Liver (tissue), 9 donors: Measurements from ENCODE around the gene UNC79. TPM values are rescaled to one million over a fixed set of nuclear protein-coding genes. Genes with fewer than 3 reads are reported as not detected.

Experiments
- DNase-seq: peaks from one replicate; pipeline ENCODE4 v3.0.0-alpha.2; 2017; ENCODE audit warnings: low spot score
- H3K27ac ChIP-seq, 2 donors: one replicate each; pipeline ENCODE4 v1.7.0; 2013; ENCODE audit warnings: inconsistent platforms in 2 of 2, low read length in 2 of 2, control low read depth in 1 of 2, low read depth in 1 of 2, mild to moderate bottlenecking in 1 of 2
- H3K27me3 ChIP-seq, 4 donors: one replicate each; pipeline versions ENCODE4 v1.6.1 to v1.7.0; 2013; ENCODE audit warnings: low read length in 3 of 4, inconsistent platforms in 1 of 4, mild to moderate bottlenecking in 1 of 4, moderate library complexity in 1 of 4; ENCODE audit not compliant: control insufficient read depth in 4 of 4, insufficient read depth in 4 of 4
- H3K36me3 ChIP-seq, 4 donors: one replicate each; pipeline versions ENCODE4 v1.6.1 to v1.7.0; 2013; ENCODE audit warnings: low read length in 3 of 4, mild to moderate bottlenecking in 3 of 4, low read depth in 1 of 4, moderate library complexity in 1 of 4; ENCODE audit not compliant: control insufficient read depth in 4 of 4, insufficient read depth in 3 of 4
- H3K4me1 ChIP-seq, 4 donors: one replicate each; pipeline versions ENCODE4 v1.6.1 to v1.7.0; 2013; ENCODE audit warnings: low read length in 3 of 4, mild to moderate bottlenecking in 3 of 4, moderate library complexity in 1 of 4; ENCODE audit not compliant: control insufficient read depth in 4 of 4, insufficient read depth in 4 of 4
- H3K4me3 ChIP-seq, 3 donors: one replicate each; pipeline versions ENCODE4 v1.6.1 to v1.7.0; 2013; ENCODE audit warnings: low read length in 3 of 3, control low read depth in 1 of 3, low read depth in 1 of 3, mild to moderate bottlenecking in 1 of 3
- H3K9ac ChIP-seq, 2 donors: one replicate each; pipeline ENCODE4 v1.7.0; 2013; ENCODE audit warnings: low read length in 2 of 2, mild to moderate bottlenecking in 2 of 2, moderate library complexity in 2 of 2, control low read depth in 1 of 2, low read depth in 1 of 2
- H3K9me3 ChIP-seq, 4 donors: one replicate each; pipeline versions ENCODE4 v1.6.1 to v1.7.0; 2013; ENCODE audit warnings: low read length in 3 of 4; ENCODE audit not compliant: control insufficient read depth in 4 of 4
- EGR1 ChIP-seq, 2 donors: IDR thresholded peaks; 2 replicates each; pipeline ENCODE4 v1.6.1; 2016 to 2018; ENCODE audit warnings: antibody characterized with exemption in 2 of 2, low read depth in 2 of 2
- FOXA2 ChIP-seq: IDR thresholded peaks from 2 replicates; pipeline ENCODE4 v1.6.1; 2016; ENCODE audit warnings: antibody characterized with exemption
- GABPA ChIP-seq, 2 donors: IDR thresholded peaks in 1 of 2; conservative IDR thresholded peaks in 1 of 2; 2 replicates each; pipeline ENCODE4 v1.6.1; 2016; ENCODE audit warnings: antibody characterized with exemption in 2 of 2, mild to moderate bottlenecking in 1 of 2, moderate library complexity in 1 of 2
- HNF4A ChIP-seq, 2 donors: conservative IDR thresholded peaks; 2 replicates each; pipeline ENCODE4 v1.6.1; 2016; ENCODE audit warnings: antibody characterized with exemption in 2 of 2, mild to moderate bottlenecking in 2 of 2
- HNF4G ChIP-seq: IDR thresholded peaks from 2 replicates; pipeline ENCODE4 v1.6.1; 2016; ENCODE audit warnings: antibody characterized with exemption
- JUND ChIP-seq, 2 donors: IDR thresholded peaks; 2 replicates each; pipeline ENCODE4 v1.6.1; 2016; ENCODE audit warnings: antibody characterized with exemption in 2 of 2
- RAD21 ChIP-seq, 2 donors: IDR thresholded peaks; 2 replicates each; pipeline ENCODE4 v1.6.1; 2016; ENCODE audit warnings: antibody characterized with exemption in 2 of 2, mild to moderate bottlenecking in 2 of 2
- RXRA ChIP-seq, 2 donors: IDR thresholded peaks; 2 replicates each; pipeline ENCODE4 v1.6.1; 2017 to 2018; ENCODE audit warnings: antibody characterized with exemption in 2 of 2, mild to moderate bottlenecking in 1 of 2
- SP1 ChIP-seq: IDR thresholded peaks from 2 replicates; pipeline ENCODE4 v1.6.1; 2018; ENCODE audit warnings: antibody characterized with exemption, mild to moderate bottlenecking
- TAF1 ChIP-seq: conservative IDR thresholded peaks from 2 replicates; pipeline ENCODE4 v1.6.1; 2016; ENCODE audit warnings: antibody characterized with exemption, mild to moderate bottlenecking
- WGBS: extraction: QIAGEN DNeasy Blood & Tissue Kit; methylation state at CpG from one replicate; pipeline ENCODE4 v1.1.7; 2013; 5-methylcytosine and 5-hydroxymethylcytosine counted together
- polyA plus RNA-seq, 2 donors: library from polyadenylated mRNA; stranded (reverse) in 1 of 2; unstranded in 1 of 2; fragments of 200-250 nt in 1 of 2; fragments of >200 nt in 1 of 2; fragmentation: Nextera tagmentation in 1 of 2; extraction: Ambion mirVana in 1 of 2; gene quantifications; one replicate each; pipeline versions ENCODE4 v1.2.1 to v1.2.3, GENCODE V29; 2013 to 2015
- total RNA-seq, 2 donors: library from RNA; depleted of rRNA; stranded (reverse); fragments of >200 nt; gene quantifications; one replicate each; pipeline ENCODE4 v1.2.3, GENCODE V29; 2014
- TF ChIP-seq, protein P1 (sequence below): IDR thresholded peaks from 2 replicates; pipeline ENCODE4 v1.6.1; 2016; ENCODE audit warnings: antibody characterized with exemption
- TF ChIP-seq, protein P2 (sequence below): IDR thresholded peaks from 2 replicates; pipeline ENCODE4 v1.6.1; 2016; ENCODE audit warnings: antibody characterized with exemption
- TF ChIP-seq, protein P3 (sequence below): IDR thresholded peaks from 2 replicates; pipeline ENCODE4 v1.6.1; 2016; ENCODE audit warnings: antibody characterized with exemption, mild to moderate bottlenecking
- TF ChIP-seq, protein P4 (sequence below): IDR thresholded peaks from 2 replicates; pipeline ENCODE4 v1.6.1; 2016; ENCODE audit warnings: antibody characterized with exemption
- donor health status: healthy.
- donor health status: healthy.
- donor health status: healthy.
- donor health status: healthy.
- donor health status: healthy.

The UNC79 gene
- total and polyA plus RNA-seq, 4 donors: 0.01 to 0.08 (median 0.05) TPM; not detected in 1

DNA sequence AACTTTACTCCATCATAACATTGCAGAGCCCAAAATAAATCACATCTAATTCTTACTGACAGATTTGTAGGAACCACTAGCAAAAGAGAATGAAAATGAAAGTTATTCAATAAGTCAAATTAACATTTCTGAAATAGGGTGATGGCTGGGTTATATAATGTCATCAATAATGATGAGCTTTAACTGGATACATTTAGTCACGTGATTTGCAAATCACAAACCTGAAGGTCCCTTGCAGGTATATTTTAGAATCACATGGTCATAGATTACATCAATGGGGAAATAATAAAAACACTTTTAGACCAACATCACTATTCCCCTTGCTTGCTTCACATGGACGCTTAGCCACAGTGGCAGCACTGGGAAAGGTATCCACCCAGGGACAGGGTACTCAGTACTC lies 270.8 kb downstream of the UNC79 start:
- H3K4me3 ChIP-seq: no peak overlapping the region
- H3K4me1 ChIP-seq: no peaks in the 10 kb centered on the region
- H3K36me3 ChIP-seq: no peaks in the 10 kb centered on the region
- peaks cover 0 to 4% (median 0%) of the 10 kb centered on the region in 4 donors for H3K9me3 ChIP-seq
- WGBS: 83% methylated on average over 2 of the region's 2 CpGs
- TF ChIP-seq TAF1: no peak
- no peak for DNase-seq
- no peak overlapping the region for H3K27ac ChIP-seq
- no peaks in the 10 kb centered on the region for H3K27me3 ChIP-seq
- no peak overlapping the region for H3K9ac ChIP-seq

DNA sequence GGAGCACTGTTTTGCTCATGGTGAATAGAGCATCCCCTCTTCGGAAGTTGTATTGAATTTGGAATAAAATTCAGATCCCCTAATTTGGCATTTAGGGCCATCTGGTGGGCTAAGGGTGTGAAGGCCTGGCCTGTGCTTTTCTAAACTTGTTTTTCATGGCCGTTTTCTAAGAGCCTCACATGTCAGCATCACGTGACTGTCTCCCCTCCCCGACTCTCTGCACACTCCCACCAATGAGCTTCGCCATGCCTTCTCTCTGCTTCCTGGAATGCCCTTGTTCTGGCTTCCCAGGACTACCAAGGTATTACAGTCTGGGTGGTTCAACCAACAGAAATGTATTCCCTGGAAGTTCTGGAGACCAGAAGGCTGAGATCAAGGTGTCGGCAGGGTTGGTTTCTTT lies 272.2 kb downstream of the UNC79 start:
- H3K27me3 ChIP-seq: no peaks in the 10 kb centered on the region
- no peaks in the 10 kb centered on the region for H3K4me1 ChIP-seq
- H3K27ac ChIP-seq: no peak overlapping the region
- H3K9ac ChIP-seq: no peak overlapping the region
- 76% methylated on average over 6 of the region's 6 CpGs for WGBS
- no peak for TF ChIP-seq EGR1 (IDR thresholded peaks at IDR 0.05; ENCODE audit: low read depth in 2 of 2)
- no peak for TF ChIP-seq RXRA (IDR thresholded peaks at IDR 0.05)
- no peak for TF ChIP-seq RAD21 (IDR thresholded peaks at IDR 0.05)
- no peak for TF ChIP-seq JUND (IDR thresholded peaks at IDR 0.05)
- TF ChIP-seq, protein P1, sequence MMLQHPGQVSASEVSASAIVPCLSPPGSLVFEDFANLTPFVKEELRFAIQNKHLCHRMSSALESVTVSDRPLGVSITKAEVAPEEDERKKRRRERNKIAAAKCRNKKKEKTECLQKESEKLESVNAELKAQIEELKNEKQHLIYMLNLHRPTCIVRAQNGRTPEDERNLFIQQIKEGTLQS: no peak
- TF ChIP-seq, protein P2, sequence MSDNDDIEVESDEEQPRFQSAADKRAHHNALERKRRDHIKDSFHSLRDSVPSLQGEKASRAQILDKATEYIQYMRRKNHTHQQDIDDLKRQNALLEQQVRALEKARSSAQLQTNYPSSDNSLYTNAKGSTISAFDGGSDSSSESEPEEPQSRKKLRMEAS: no peak
- no peak for TF ChIP-seq HNF4A (conservative IDR thresholded peaks at IDR 0.05)
- TF ChIP-seq, protein P3, sequence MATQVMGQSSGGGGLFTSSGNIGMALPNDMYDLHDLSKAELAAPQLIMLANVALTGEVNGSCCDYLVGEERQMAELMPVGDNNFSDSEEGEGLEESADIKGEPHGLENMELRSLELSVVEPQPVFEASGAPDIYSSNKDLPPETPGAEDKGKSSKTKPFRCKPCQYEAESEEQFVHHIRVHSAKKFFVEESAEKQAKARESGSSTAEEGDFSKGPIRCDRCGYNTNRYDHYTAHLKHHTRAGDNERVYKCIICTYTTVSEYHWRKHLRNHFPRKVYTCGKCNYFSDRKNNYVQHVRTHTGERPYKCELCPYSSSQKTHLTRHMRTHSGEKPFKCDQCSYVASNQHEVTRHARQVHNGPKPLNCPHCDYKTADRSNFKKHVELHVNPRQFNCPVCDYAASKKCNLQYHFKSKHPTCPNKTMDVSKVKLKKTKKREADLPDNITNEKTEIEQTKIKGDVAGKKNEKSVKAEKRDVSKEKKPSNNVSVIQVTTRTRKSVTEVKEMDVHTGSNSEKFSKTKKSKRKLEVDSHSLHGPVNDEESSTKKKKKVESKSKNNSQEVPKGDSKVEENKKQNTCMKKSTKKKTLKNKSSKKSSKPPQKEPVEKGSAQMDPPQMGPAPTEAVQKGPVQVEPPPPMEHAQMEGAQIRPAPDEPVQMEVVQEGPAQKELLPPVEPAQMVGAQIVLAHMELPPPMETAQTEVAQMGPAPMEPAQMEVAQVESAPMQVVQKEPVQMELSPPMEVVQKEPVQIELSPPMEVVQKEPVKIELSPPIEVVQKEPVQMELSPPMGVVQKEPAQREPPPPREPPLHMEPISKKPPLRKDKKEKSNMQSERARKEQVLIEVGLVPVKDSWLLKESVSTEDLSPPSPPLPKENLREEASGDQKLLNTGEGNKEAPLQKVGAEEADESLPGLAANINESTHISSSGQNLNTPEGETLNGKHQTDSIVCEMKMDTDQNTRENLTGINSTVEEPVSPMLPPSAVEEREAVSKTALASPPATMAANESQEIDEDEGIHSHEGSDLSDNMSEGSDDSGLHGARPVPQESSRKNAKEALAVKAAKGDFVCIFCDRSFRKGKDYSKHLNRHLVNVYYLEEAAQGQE: no peak
- no peak for TF ChIP-seq SP1
- TF ChIP-seq FOXA2: no peak
- no peak for TF ChIP-seq TAF1
- no peak for TF ChIP-seq GABPA (IDR thresholded peaks at IDR 0.05 in 1 of 2, conservative IDR thresholded peaks at IDR 0.05 in 1 of 2)
- no peaks in the 10 kb centered on the region for H3K36me3 ChIP-seq
- H3K4me3 ChIP-seq: no peak overlapping the region
- H3K9me3 ChIP-seq: no peaks in the 10 kb centered on the region
- DNase-seq: no peak

DNA sequence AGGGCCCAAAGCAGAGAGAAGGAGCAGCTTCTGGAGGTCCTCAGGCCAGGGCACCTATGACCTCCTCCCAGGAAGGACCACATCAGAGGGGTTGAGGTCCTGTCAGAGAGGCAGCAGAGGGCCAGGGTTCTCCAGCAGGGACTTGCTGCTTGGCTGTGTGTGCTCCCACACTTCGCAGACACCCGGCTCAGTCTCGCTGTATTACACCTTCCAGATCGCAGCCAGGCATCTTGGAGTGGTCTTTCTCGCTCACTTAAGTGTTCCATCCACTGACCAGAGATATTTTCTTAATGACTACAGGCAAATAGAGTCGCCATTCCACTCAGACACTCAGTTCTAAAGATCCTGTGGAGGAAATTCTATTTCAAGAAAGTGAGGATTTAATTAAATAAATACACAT lies 273.2 kb downstream of the UNC79 start:
- Histone ChIP-seq H3K27ac (no peak overlapping the region), H3K36me3 (no peaks in the 10 kb centered on the region), H3K9ac (no peak overlapping the region), H3K4me1 (no peaks in the 10 kb centered on the region), H3K4me3 (no peak overlapping the region), H3K27me3 (no peaks in the 10 kb centered on the region), H3K9me3 (no peaks in the 10 kb centered on the region)
- TF ChIP-seq, protein P4, sequence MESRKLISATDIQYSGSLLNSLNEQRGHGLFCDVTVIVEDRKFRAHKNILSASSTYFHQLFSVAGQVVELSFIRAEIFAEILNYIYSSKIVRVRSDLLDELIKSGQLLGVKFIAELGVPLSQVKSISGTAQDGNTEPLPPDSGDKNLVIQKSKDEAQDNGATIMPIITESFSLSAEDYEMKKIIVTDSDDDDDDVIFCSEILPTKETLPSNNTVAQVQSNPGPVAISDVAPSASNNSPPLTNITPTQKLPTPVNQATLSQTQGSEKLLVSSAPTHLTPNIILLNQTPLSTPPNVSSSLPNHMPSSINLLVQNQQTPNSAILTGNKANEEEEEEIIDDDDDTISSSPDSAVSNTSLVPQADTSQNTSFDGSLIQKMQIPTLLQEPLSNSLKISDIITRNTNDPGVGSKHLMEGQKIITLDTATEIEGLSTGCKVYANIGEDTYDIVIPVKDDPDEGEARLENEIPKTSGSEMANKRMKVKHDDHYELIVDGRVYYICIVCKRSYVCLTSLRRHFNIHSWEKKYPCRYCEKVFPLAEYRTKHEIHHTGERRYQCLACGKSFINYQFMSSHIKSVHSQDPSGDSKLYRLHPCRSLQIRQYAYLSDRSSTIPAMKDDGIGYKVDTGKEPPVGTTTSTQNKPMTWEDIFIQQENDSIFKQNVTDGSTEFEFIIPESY: no peak
- TF ChIP-seq SP1 (no peak), RAD21 (IDR thresholded peaks at IDR 0.05) (no peak), HNF4A (conservative IDR thresholded peaks at IDR 0.05) (no peak), FOXA2 (no peak), JUND (IDR thresholded peaks at IDR 0.05) (no peak), GABPA (IDR thresholded peaks at IDR 0.05 in 1 of 2, conservative IDR thresholded peaks at IDR 0.05 in 1 of 2) (no peak), TAF1 (no peak), HNF4G (no peak), RXRA (IDR thresholded peaks at IDR 0.05) (no peak)
- TF ChIP-seq, protein P3: no peak
- DNase-seq: no peak
- 88% methylated on average over 6 of the region's 6 CpGs for WGBS
